HUES48 (cell line): ENCODE measurements around the gene ZSCAN12.
A peak's percentile ranks its signal among the peaks of the same experiment; 100 is the strongest.
"Not testable (repeated sequence)": the region's sequence is repeated elsewhere in the genome, so short reads cannot be mapped to it uniquely, and the experiment has no call there.

ENCODE experiments used
- H3K27ac ChIP-seq: one replicate; pipeline ENCODE4 v1.7.0; 2013; ENCODE audit warnings: low read depth, low read length, inconsistent platforms
- H3K27me3 ChIP-seq: 2 replicates; pipeline ENCODE4 v1.6.1; 2013; ENCODE audit warnings: mild to moderate bottlenecking, low read length; ENCODE audit not compliant: control insufficient read depth, insufficient read depth
- H3K36me3 ChIP-seq: 2 replicates; pipeline ENCODE4 v1.6.1; 2013; ENCODE audit warnings: low read length; ENCODE audit not compliant: control insufficient read depth, insufficient read depth
- H3K4me1 ChIP-seq: 2 replicates; pipeline ENCODE4 v1.6.1; 2013; ENCODE audit warnings: mild to moderate bottlenecking, low read length; ENCODE audit not compliant: control insufficient read depth, insufficient read depth
- H3K4me3 ChIP-seq: 2 replicates; pipeline ENCODE4 v1.5.1; 2013; ENCODE audit warnings: mild to moderate bottlenecking, low read depth, low read length
- H3K9ac ChIP-seq: 2 replicates; pipeline ENCODE4 v1.6.1; 2013; ENCODE audit warnings: mild to moderate bottlenecking, low read depth, low read length, moderate library complexity
- H3K9me3 ChIP-seq: 2 replicates; pipeline ENCODE4 v1.6.1; 2013; ENCODE audit warnings: low read length; ENCODE audit not compliant: control insufficient read depth, insufficient read depth

Gene ZSCAN12

DNA sequence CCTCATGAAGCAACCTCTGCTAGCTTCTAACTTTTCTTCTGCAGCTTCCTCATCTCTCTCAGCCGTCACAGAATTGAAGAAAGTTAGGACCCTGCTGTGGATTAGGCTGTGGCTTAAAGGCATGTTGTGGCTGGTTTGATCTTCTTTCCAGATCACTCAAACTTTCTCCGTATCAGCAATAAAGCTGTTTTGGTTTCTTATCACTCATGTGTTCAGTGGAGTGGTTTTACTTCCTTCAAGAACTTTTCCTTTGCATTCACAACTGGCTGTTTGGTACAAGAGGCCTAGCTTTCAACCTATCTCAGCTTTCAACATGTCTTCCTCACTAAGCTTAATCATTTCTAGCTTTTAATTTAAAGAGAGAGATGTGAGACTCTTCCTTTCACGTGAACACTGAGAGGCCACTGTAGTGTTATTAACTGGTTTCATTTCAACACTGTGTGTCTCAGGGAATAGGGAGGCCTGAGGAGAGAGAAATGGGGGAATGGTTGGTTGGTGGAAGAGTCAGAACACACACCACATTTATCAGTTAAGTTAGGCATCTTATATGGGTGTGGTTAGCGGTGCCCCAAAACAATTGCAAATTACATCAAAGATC, 26.5 kb upstream of the ZSCAN12 start:
- Histone ChIP-seq H3K4me1 (no peaks in the 10 kb centered on the region), H3K4me3 (no peak overlapping the region), H3K36me3 (peaks cover 17% of the 10 kb centered on the region), H3K27me3 (no peaks in the 10 kb centered on the region), H3K9ac (no peak overlapping the region), H3K27ac (no peak overlapping the region), H3K9me3 (no peaks in the 10 kb centered on the region; the same call in 1 of the 2 replicates)

DNA sequence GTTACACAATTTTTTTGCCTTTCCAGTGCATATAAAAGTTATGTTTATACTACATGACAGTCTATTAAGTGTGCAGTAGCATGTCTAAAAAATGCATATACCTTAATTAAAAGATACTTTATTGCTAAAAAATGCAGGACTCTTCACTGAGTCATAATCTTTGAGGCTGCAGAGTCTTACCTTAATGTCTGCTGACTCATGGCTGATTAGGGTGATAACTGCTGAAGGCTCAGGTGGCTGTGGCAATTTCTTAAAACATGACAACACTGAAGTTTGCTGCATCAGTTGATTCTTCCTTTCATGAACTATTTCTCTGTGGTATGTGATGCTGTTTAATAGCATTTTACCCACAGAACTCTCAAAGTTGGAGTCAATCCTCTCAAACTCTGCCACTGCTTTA, 24.6 kb upstream of the ZSCAN12 start:
- Histone ChIP-seq H3K36me3 (peaks cover 20% of the 10 kb centered on the region), H3K9ac (no peak overlapping the region), H3K9me3 (no peaks in the 10 kb centered on the region; the same call in 1 of the 2 replicates), H3K27me3 (no peaks in the 10 kb centered on the region), H3K27ac (no peak overlapping the region), H3K4me1 (no peaks in the 10 kb centered on the region), H3K4me3 (no peak overlapping the region)

DNA sequence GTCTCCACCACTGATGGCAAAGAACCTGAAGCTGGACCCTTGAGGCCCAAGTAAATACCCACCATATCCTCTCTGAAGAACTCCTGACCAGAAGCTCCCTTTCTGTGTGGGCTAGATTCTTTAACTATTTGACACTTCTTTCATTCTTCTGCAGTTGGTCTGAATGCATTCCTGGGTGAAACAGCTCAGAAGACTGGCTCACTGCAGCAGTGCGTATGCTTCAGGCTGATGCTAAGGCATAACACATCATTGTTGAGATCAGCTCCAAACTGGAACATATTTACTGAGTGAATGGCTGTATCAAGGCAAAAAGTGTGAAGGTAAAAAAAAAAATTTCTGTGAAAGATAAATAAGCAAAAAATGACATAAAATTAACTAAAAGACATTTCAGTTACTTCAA, 24.0 kb upstream of the ZSCAN12 start:
- Histone ChIP-seq H3K9ac (no peak overlapping the region), H3K4me1 (no peaks in the 10 kb centered on the region), H3K27me3 (no peaks in the 10 kb centered on the region), H3K27ac (no peak overlapping the region), H3K4me3 (no peak overlapping the region), H3K9me3 (no peaks in the 10 kb centered on the region; the same call in 1 of the 2 replicates), H3K36me3 (peaks cover 20% of the 10 kb centered on the region)

DNA sequence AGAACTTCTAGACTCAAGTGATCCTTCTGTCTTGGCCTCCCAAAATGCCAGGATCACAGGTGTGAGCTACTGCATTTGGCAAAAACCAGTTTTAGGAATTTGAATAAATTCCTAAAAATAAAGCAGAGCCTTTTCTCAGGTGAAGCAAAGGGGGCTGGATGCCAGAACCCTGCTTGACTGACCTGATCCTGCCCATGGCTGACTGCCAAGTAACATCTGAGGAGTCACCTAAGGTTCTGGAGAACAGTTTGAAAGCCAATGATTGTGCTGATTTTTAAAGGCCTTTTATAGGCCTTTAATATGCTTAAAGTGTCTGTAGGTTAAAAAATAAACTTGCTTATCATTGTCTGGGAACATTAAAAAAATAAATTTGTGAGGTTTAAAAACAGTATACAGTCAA, 14.1 kb upstream of the ZSCAN12 start:
- Histone ChIP-seq H3K9ac (no peak overlapping the region), H3K4me1 (no peaks in the 10 kb centered on the region), H3K36me3 (no peaks in the 10 kb centered on the region), H3K9me3 (no peaks in the 10 kb centered on the region), H3K27ac (no peak overlapping the region), H3K4me3 (no peak overlapping the region), H3K27me3 (no peaks in the 10 kb centered on the region; the same call in 1 of the 2 replicates)

DNA sequence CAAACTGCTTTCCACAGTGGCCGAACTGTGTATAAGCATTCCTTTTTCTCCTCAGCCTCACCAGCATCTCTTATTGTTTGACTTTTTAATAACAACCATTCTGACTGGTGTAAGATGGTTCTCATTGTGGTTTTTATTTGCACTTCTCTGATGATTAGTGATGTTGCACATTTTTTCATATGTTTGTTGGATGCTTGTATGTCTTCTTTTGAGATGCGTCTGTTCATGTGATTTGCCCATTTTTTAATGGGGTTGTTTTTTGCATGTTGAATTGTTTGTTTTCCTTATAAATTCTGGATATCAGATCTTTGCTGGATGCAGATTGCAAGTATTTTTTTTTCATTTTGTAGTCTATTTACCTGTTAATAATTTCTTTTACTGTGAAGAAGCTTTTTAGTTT, 11.2 kb upstream of the ZSCAN12 start:
- H3K27me3 ChIP-seq, result no peaks in the 10 kb centered on the region; the same call in 1 of the 2 replicates
- no peaks in the 10 kb centered on the region for H3K9me3 ChIP-seq
- no peaks in the 10 kb centered on the region for H3K4me1 ChIP-seq
- no peaks in the 10 kb centered on the region for H3K36me3 ChIP-seq
- no peak overlapping the region for H3K9ac ChIP-seq
- no peak overlapping the region for H3K27ac ChIP-seq
- no peak overlapping the region for H3K4me3 ChIP-seq

DNA sequence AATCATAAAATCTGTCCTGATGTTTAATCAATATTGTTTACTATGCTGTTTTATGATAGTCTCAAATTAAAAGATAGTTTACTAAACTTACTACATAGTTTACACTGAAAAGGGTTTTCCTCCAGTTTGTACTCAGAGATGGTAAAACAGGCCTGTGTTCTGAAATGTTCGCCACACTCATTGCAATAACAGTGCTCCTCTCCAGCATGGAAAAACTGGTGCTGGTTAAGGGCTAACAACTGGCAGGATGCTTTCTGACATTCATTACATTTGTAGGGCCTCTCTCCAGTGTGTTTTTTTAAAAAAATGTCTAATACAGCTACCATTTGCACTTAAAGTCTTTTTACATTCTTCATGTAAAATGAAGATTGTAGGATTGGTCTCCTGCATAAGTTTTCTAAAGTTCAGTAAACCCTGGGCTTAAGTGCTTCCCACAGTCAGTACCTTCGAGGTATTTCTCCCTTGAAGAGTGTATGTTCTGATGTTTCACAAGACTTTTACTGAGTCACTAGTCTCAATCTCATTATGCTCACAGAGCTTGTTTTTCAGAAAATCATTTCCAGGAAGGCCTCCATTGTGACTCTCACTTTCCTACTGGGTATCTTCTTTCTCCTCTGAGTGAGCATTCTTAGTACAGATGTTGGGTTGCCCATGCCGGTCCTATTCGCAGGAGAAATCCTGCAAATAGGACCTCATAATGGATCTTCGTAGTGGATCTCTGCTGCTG, 8.7 kb upstream of the ZSCAN12 start:
- Histone ChIP-seq H3K9me3 (no peaks in the 10 kb centered on the region), H3K27ac (no peak overlapping the region), H3K36me3 (no peaks in the 10 kb centered on the region), H3K27me3 (no peaks in the 10 kb centered on the region; the same call in 1 of the 2 replicates), H3K4me1 (no peaks in the 10 kb centered on the region), H3K9ac (no peak overlapping the region), H3K4me3 (no peak overlapping the region)

DNA sequence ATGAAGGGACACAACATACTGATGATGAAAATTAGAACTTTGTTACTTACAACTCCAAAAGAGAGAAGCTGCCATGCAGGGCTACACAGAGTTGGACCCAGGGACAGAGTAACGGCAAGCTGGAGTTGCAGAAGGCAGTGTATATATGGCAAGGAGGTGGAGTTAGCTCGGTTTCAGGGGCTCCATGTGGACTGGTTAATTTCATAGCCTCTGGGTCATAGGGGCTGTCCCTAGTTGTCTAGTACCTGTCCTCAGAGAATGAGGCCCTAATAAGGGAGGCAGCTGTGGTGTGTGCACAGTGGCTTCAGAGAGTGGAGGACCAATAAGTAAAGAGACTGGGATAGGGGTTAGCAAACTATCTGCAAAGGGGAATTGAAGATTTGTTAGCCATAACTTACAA, 7.9 kb upstream of the ZSCAN12 start:
- Histone ChIP-seq H3K4me3 (no peak overlapping the region), H3K27ac (no peak overlapping the region), H3K4me1 (no peaks in the 10 kb centered on the region), H3K9ac (no peak overlapping the region), H3K36me3 (no peaks in the 10 kb centered on the region), H3K9me3 (no peaks in the 10 kb centered on the region), H3K27me3 (no peaks in the 10 kb centered on the region; the same call in none of the 2 replicates)

DNA sequence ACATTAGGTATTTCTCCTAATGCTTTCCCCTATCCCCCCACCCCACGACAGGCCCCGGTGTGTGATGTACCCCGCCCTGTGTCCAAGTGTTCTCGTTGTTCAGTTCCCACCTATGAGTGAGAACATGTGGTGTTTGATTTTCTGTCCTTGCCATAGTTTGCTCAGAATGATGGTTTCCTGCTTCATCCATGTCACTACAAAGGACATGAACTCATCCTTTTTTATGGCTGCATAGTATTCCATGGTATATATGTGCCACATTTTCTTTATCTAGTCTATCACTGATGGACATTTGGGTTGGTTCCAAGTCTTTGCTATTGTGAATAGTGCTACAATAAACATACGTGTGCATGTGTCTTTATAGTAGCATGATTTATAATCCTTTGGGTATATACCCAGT, 4.4 kb upstream of the ZSCAN12 start:
- H3K4me3 ChIP-seq, H3K4me1 ChIP-seq, H3K27ac ChIP-seq, H3K36me3 ChIP-seq, H3K9ac ChIP-seq, H3K9me3 ChIP-seq: not testable (repeated sequence)
- H3K27me3 ChIP-seq, result peaks cover 21% of the 10 kb centered on the region

DNA sequence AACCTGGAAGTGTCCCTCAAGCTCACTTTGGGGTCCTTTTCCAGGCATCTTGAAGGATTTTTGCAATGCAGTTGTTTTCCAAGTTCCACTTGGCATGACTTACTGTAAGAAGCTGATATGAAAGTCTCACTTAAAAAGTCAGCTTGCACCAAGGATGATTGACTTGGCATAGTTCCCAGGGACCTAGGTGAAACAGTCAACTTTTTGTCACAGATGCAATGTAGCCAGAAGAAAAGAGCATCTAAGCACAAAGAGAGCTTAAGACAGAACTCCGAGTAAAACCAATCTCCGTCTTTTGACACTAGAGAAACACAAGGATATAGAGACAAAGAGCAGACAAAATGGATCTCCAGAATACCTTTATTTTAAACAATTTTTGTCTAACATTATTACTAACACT, 2.6 kb upstream of the ZSCAN12 start:
- H3K9ac ChIP-seq, result no peak overlapping the region
- peaks cover 21% of the 10 kb centered on the region for H3K27me3 ChIP-seq
- no peak overlapping the region for H3K4me3 ChIP-seq
- H3K27ac ChIP-seq, result no peak overlapping the region
- peaks cover 12% of the 10 kb centered on the region for H3K36me3 ChIP-seq
- no peaks in the 10 kb centered on the region for H3K9me3 ChIP-seq
- peaks cover 8% of the 10 kb centered on the region for H3K4me1 ChIP-seq

DNA sequence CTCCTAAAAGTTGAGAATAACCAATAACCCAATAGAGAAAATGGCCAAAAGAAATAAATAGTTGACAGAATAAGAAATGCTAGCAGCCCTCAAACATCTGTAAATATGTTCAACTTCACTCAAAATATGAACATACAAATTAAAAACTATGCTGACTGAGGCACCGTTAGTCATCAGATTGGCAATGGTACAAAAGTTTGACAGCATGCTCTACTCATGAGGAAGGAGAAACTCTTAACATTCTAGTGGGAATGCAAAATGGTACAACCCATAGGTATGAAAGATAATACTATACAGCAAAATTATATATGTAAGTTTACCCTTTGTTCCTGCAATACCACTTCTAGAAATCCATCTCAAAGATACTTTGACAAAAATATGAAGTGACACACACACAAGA, 1.6 kb upstream of the ZSCAN12 start:
- H3K4me1 ChIP-seq, result peaks cover 8% of the 10 kb centered on the region
- peaks cover 21% of the 10 kb centered on the region for H3K27me3 ChIP-seq
- no peaks in the 10 kb centered on the region for H3K9me3 ChIP-seq
- no peak overlapping the region for H3K9ac ChIP-seq
- H3K27ac ChIP-seq, result no peak overlapping the region
- no peak overlapping the region for H3K4me3 ChIP-seq
- peaks cover 22% of the 10 kb centered on the region for H3K36me3 ChIP-seq

DNA sequence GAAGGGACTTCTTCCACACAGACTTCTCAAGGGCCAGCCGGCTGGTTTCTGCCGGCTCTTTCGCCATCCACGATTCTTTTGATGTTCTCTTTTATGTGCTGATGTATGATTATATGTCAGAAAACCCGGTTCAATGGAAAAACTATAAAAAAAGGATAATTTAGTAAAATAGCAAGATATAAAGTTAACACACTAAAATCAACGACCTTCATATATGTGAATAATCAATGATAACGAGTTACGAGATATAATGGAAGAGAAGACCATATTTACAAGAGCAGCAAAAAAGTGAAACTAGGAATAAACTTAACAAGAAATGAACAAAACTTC, 540 bp upstream of the ZSCAN12 start:
- Histone ChIP-seq H3K27me3 (peaks cover 21% of the 10 kb centered on the region), H3K4me1 (peaks cover 8% of the 10 kb centered on the region), H3K9ac (peak overlapping the region; percentile 89), H3K36me3 (peaks cover 33% of the 10 kb centered on the region), H3K27ac (peak overlapping the region; percentile 94), H3K4me3 (peak overlapping the region; percentile 87), H3K9me3 (no peaks in the 10 kb centered on the region)
